A549 (cell line): ENCODE measurements around the gene MT3. TPM values are rescaled to one million over a fixed set of nuclear protein-coding genes. Genes with fewer than 3 reads are reported as not detected.

ENCODE experiments used
- ATAC-seq, 2 experiments: fragments of 200-7000 bp in 1 of 2; fragments of >200 bp in 1 of 2; cut with Nextera tagmentation in 1 of 2; cut with Tn5 transposase in 1 of 2; 3 replicates each; pipeline versions ENCODE4 v1.8.0 to v1.9.1; 2018 to 2020; ENCODE audit warnings: mild to moderate bottlenecking in 1 of 2, moderate library complexity in 1 of 2
- CTCF ChIA-PET: fragments of 300-600 bp; sonication (Branson Sonifier 250); formaldehyde crosslinking; extraction: SDS; loops from one replicate; lab custom pipeline; 2021; ENCODE audit warnings: antibody characterized with exemption, inconsistent platforms; lab: Yijun Ruan, JAX
- POLR2A ChIA-PET: fragments of 350-600 bp; formaldehyde crosslinking; extraction: SDS; loops from one replicate; lab custom pipeline; 2021; ENCODE audit warnings: antibody characterized with exemption, inconsistent platforms; lab: Yijun Ruan, JAX
- DNase-seq, 2 experiments: peaks; one replicate each; pipeline versions ENCODE4 v3.0.0 to v3.0.0-alpha.2; 2011 to 2016; ENCODE audit warnings: low read depth in 1 of 2, low spot score in 1 of 2
- FAIRE-seq: peaks from 2 replicates; lab custom pipeline; 2011; peaks lifted over from hg19 to GRCh38; lab: Jason Lieb, UNC
- H3K27ac ChIP-seq, 2 experiments: fragments of >200 bp; sonication (Bioruptor Twin); formaldehyde crosslinking; 3 replicates each; pipeline ENCODE4 v1.5.1; 2016 to 2017
- H3K4me1 ChIP-seq: fragments of >200 bp; sonication (Bioruptor Twin); formaldehyde crosslinking; 3 replicates; pipeline ENCODE4 v1.6.1; 2016
- H3K4me2 ChIP-seq: fragments of >200 bp; sonication (Bioruptor Twin); formaldehyde crosslinking; 3 replicates; pipeline ENCODE4 v1.6.1; 2016
- H3K4me3 ChIP-seq: fragments of >200 bp; sonication (Bioruptor Twin); formaldehyde crosslinking; 3 replicates; pipeline ENCODE4 v1.5.1; 2016
- H3K9me3 ChIP-seq: fragments of >200 bp; sonication (Bioruptor Twin); formaldehyde crosslinking; 3 replicates; pipeline ENCODE4 v1.6.1; 2016
- BHLHE40 ChIP-seq: IDR thresholded peaks from 2 replicates; pipeline ENCODE4 v1.6.1; 2012; ENCODE audit warnings: low read depth, low read length, inconsistent platforms
- CBX2 ChIP-seq: fragments of 200-600 bp; sonication (generic); IDR thresholded peaks from 2 replicates; pipeline ENCODE4 v1.6.1; 2016; ENCODE audit warnings: low read depth, mild to moderate bottlenecking, borderline replicate concordance
- FOSL2 ChIP-seq, 2 experiments: fragments of 450-650 bp in 1 of 2; fragments of >200 bp in 1 of 2; sonication (Bioruptor Twin) in 1 of 2; formaldehyde crosslinking; IDR thresholded peaks; 2 replicates each; pipeline versions ENCODE4 v1.5.0 to v1.6.1; 2016 to 2020; ENCODE audit warnings: mild to moderate bottlenecking in 1 of 2, moderate library complexity in 1 of 2
- FOXS1 ChIP-seq: fragments of 250-450 bp; sonication (Bioruptor Pico); IDR thresholded peaks from 2 replicates; pipeline ENCODE4 v1.5.0; 2020; ENCODE audit warnings: mild to moderate bottlenecking, moderate library complexity
- HEYL ChIP-seq: fragments of 250-450 bp; sonication (Bioruptor Pico); IDR thresholded peaks from 2 replicates; pipeline ENCODE4 v1.8.0; 2021; ENCODE audit warnings: mild to moderate bottlenecking, moderate library complexity
- HOXA7 ChIP-seq: fragments of 250-450 bp; sonication (Bioruptor Pico); IDR thresholded peaks from 2 replicates; pipeline ENCODE4 v1.5.0; 2020; ENCODE audit warnings: mild to moderate bottlenecking, moderate library complexity
- JUNB ChIP-seq: fragments of >200 bp; sonication (Bioruptor Twin); formaldehyde crosslinking; IDR thresholded peaks from 2 replicates; pipeline ENCODE4 v1.6.1; 2016
- KDM1A ChIP-seq: fragments of 200-600 bp; sonication (generic); IDR thresholded peaks from 2 replicates; pipeline ENCODE4 v1.6.1; 2016; ENCODE audit warnings: low read depth, mild to moderate bottlenecking
- MAFK ChIP-seq: fragments of 450-650 bp; IDR thresholded peaks from 2 replicates; pipeline ENCODE4 v1.6.1; 2014; ENCODE audit not compliant: partially characterized antibody
- MAZ ChIP-seq: fragments of 150-350 bp; IDR thresholded peaks from 2 replicates; pipeline ENCODE4 v1.6.1; 2014; ENCODE audit warnings: antibody characterized with exemption, low read depth, low read length, borderline replicate concordance
- NR3C1 ChIP-seq: fragments of >200 bp; sonication (Bioruptor Twin); formaldehyde crosslinking; IDR thresholded peaks from 3 replicates; pipeline ENCODE4 v1.6.1; 2017
- PHF8 ChIP-seq: fragments of 200-600 bp; sonication (generic); IDR thresholded peaks from 2 replicates; pipeline ENCODE4 v1.6.1; 2016; ENCODE audit warnings: low read depth, mild to moderate bottlenecking, antibody characterized with exemption, moderate library complexity, borderline replicate concordance
- POLR2A ChIP-seq: IDR thresholded peaks from 2 replicates; pipeline ENCODE4 v1.6.1; 2012; ENCODE audit warnings: mild to moderate bottlenecking, low read length
- RAD21 ChIP-seq, 2 experiments: fragments of >200 bp in 1 of 2; sonication (Bioruptor Twin) in 1 of 2; formaldehyde crosslinking in 1 of 2; IDR thresholded peaks in 1 of 2; conservative IDR thresholded peaks in 1 of 2; 2 replicates in 1 of 2; 3 replicates in 1 of 2; pipeline ENCODE4 v1.6.1; 2012 to 2018; ENCODE audit warnings: inconsistent platforms in 1 of 2
- RARB ChIP-seq: fragments of 250-450 bp; sonication (Bioruptor Pico); IDR thresholded peaks from 2 replicates; pipeline ENCODE4 v1.8.0; 2021; ENCODE audit warnings: mild to moderate bottlenecking, moderate library complexity
- ZC3H11A ChIP-seq: fragments of 450-650 bp; IDR thresholded peaks from 2 replicates; pipeline ENCODE4 v1.6.1; 2014; ENCODE audit warnings: antibody characterized with exemption, mild to moderate bottlenecking
- ZFP36 ChIP-seq: fragments of 450-650 bp; IDR thresholded peaks from 2 replicates; pipeline ENCODE4 v1.6.1; 2014; ENCODE audit warnings: borderline replicate concordance; ENCODE audit not compliant: partially characterized antibody
- WGBS: methylation state at CpG from one replicate; pipeline ENCODE4 v1.1.6; 2017; ENCODE audit errors: missing lambda C conversion rate; 5-methylcytosine and 5-hydroxymethylcytosine counted together
- polyA plus RNA-seq, 4 experiments: library from polyadenylated mRNA; depleted of rRNA in 3 of 4; stranded (reverse); fragments of >200 nt; fragmentation: RNase III in 1 of 4; extraction: RNeasy Plus Mini Kit Qiagen cat#74134 plus additional on column Dnase treatment in 1 of 4; gene quantifications; 2 replicates in 3 of 4; 3 replicates in 1 of 4; pipeline ENCODE4 v1.2.3, GENCODE V29; 2011 to 2017
- TF ChIP-seq, protein P1 (sequence below): IDR thresholded peaks from 2 replicates; pipeline ENCODE4 v1.6.1; 2012; ENCODE audit warnings: low read depth, borderline replicate concordance
- TF ChIP-seq, protein P2 (sequence below): fragments of >200 bp; sonication (Bioruptor Twin); formaldehyde crosslinking; IDR thresholded peaks from 3 replicates; pipeline ENCODE4 v1.5.1; 2016
- TF ChIP-seq, protein P3 (sequence below): IDR thresholded peaks from 2 replicates; pipeline ENCODE4 v1.6.1; 2012

Gene MT3
- polyA plus RNA-seq, 2 of the 4 experiments (the other 2 are of a cell fraction): 0.16 to 0.21 TPM

DNA sequence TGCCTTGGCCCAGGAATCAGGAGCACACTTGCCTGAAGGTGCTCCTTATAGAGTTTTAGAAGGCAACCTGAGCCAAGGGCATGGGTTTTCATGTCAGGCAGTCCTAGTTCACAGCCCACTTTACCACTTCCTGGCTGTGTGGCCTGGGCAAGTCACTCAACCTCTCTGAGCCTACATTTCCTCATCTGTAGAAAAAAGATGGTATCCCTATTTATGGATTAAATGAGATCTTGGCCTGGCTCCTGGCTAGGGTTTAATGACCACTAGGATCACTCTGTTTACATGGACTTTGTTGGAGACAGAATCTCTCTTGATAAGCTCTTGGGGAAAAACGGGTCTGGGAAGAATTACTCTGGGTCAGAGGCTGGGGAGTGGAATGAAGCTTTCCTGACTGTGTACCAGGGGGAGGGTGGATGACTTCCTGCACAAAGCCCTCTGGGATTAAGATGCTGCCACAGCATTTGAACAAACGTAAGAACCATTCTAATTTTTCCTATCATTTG lies 21.3 kb downstream of the MT3 start:
- no peak for DNase-seq
- ChIA-PET CTCF (interaction anchor here (0.6 to 19.7 kb wide), 11 partner anchors 10 to 184 kb away, joined by 3 to 340 read pairs (median 3); partner anchors contain the start of genes MT1A, MT1B, MT1E and MT1F), POLR2A (interaction anchor here (3.1 to 10.8 kb wide), 3 partner anchors 13 to 73 kb away, joined by 23 to 185 read pairs (median 33); partner anchors contain the start of gene MT1X)
- Histone ChIP-seq H3K4me3 (no peak overlapping the region), H3K4me1 (peaks cover 70% of the 10 kb centered on the region), H3K27ac (peak overlapping the region; percentile 93 to 96), H3K4me2 (peak overlapping the region; percentile 81), H3K9me3 (no peaks in the 10 kb centered on the region)
- no peak for FAIRE-seq
- ATAC-seq: no peak
- TF ChIP-seq KDM1A (peak; percentile 73; the same call in 1 of the 2 replicates), ZFP36 (peak; percentile 70), FOXS1 (CRISPR knock-in tag) (no peak)
- 75% methylated on average over 2 of the region's 2 CpGs for WGBS

DNA sequence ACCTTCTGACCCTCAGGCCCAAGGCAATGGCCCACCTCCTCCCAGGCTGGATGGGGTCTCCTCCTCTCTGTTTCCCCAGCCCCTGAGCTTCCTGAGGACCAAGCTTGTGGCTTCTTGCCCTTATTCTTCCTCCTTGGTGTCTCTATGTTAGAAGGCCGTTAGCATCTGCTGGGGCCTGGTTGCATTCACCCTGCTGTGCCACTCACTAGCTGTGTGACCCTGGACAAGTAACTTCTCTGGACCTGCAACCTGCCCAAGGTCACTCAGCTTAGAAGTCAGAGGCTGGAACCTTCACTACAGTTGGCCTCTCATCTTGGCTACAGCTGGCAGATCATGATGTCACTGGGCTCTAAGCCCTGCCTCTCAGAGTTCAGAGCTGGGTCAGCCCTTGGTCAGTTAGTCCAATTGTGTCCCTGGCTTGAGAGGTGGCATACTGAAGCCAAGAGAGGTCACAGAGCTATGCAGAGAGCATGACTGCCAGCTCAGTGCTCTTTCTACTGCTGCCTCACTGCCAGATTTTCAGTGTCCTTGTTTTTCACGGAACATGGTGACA lies 22.0 kb downstream of the MT3 start:
- no peaks in the 10 kb centered on the region for H3K9me3 ChIP-seq
- WGBS: 70% methylated on average over 2 of the region's 2 CpGs
- FAIRE-seq: no peak
- H3K27ac ChIP-seq: peak overlapping the region; percentile 93 to 96
- peak in 1 of 2 experiments; percentile 36 for DNase-seq
- no peak for TF ChIP-seq NR3C1
- no peak for TF ChIP-seq PHF8
- no peak for TF ChIP-seq MAZ
- TF ChIP-seq HOXA7 (CRISPR knock-in tag): no peak
- TF ChIP-seq HEYL: no peak
- TF ChIP-seq, protein P1, sequence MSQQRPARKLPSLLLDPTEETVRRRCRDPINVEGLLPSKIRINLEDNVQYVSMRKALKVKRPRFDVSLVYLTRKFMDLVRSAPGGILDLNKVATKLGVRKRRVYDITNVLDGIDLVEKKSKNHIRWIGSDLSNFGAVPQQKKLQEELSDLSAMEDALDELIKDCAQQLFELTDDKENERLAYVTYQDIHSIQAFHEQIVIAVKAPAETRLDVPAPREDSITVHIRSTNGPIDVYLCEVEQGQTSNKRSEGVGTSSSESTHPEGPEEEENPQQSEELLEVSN: no peak
- ATAC-seq: no peak
- no peak overlapping the region for H3K4me3 ChIP-seq
- POLR2A ChIA-PET: interaction anchor here (0.8 to 10.8 kb wide), 3 partner anchors 16 to 73 kb away, joined by 3 to 185 read pairs (median 33); partner anchors contain the start of gene MT1X
- peak overlapping the region; percentile 81 for H3K4me2 ChIP-seq
- CTCF ChIA-PET: interaction anchor here (0.6 to 19.7 kb wide), 9 partner anchors 10 to 184 kb away, joined by 3 to 340 read pairs (median 4); partner anchors contain the start of genes MT1A, MT1B and MT1F
- H3K4me1 ChIP-seq: peaks cover 63% of the 10 kb centered on the region

DNA sequence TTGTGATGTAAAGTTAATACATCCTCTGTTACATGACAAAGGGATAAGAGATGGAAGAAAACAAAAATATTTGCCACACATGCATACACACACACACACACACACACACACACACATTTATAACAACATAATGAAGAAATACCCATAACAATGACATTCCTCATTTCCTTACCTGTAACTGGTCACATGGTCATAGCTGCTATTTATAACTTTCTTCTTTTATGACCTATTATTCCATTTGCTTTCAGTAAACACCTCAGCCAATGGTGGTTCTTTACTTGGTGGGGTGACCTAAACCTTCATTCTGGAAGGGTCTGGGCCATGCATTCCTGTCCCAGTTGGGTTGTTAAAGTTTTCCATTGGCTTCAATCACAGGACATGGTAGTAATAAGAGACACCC lies 24.4 kb downstream of the MT3 start:
- H3K4me1 ChIP-seq: peaks cover 46% of the 10 kb centered on the region
- peak overlapping the region; percentile 38; the same call in 1 of the 3 replicates for H3K4me2 ChIP-seq
- POLR2A ChIA-PET: no interaction called here
- no peak overlapping the region for H3K4me3 ChIP-seq
- TF ChIP-seq KDM1A (no peak), RARB (no peak)
- CTCF ChIA-PET: interaction anchor here (1.5 to 19.7 kb wide), 4 partner anchors 10 to 88 kb away, joined by 3 to 340 read pairs (median 8); partner anchors contain the start of genes MT1A, MT1B and MT1F
- DNase-seq (no peak), ATAC-seq (no peak), FAIRE-seq (no peak)
- H3K9me3 ChIP-seq: no peaks in the 10 kb centered on the region
- peak overlapping the region in 1 of 2 experiments; percentile 7; a peak in 3 of 6 replicates for H3K27ac ChIP-seq

DNA sequence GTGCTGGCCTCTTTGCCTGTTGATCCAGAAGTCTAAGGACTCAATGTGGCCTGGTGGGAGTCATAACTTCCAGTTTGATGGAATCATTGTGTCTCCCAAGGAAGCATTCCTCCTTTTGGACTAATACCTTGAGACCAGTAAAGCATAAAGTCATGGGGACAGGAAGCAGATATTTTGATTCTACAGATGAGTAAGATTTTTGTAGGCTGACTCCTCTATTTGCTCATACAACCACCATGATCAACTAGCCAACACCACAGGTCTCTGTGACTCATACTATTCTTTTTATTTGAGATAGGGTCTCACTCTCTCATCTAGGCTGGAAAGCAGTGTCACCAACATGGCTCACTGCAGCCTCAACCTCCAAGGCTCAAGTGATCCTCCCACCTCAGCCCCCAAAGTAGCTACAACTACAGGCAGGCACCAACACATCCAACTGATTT lies 25.2 kb downstream of the MT3 start:
- Histone ChIP-seq H3K4me2 (peak overlapping the region; percentile 38), H3K9me3 (no peaks in the 10 kb centered on the region), H3K27ac (peak overlapping the region; percentile 7 to 47), H3K4me1 (peaks cover 46% of the 10 kb centered on the region), H3K4me3 (no peak overlapping the region)
- CTCF ChIA-PET: interaction anchor here (4.6 to 19.7 kb wide), 2 partner anchors 8 to 31 kb away, joined by 14 to 340 read pairs; partner anchors contain the start of genes MT1A, MT1B and MT1F
- DNase-seq: peak in 1 of 2 experiments; percentile 37
- peak; percentile 50 for TF ChIP-seq FOSL2 (IDR thresholded peaks at IDR 0.05)
- peak; percentile 65 for TF ChIP-seq FOSL2 (CRISPR knock-in tag; IDR thresholded peaks at IDR 0.05)
- TF ChIP-seq ZC3H11A: no peak
- TF ChIP-seq PHF8: no peak
- no peak for TF ChIP-seq POLR2A
- TF ChIP-seq MAZ: no peak
- no peak for TF ChIP-seq NR3C1
- TF ChIP-seq, protein P2, sequence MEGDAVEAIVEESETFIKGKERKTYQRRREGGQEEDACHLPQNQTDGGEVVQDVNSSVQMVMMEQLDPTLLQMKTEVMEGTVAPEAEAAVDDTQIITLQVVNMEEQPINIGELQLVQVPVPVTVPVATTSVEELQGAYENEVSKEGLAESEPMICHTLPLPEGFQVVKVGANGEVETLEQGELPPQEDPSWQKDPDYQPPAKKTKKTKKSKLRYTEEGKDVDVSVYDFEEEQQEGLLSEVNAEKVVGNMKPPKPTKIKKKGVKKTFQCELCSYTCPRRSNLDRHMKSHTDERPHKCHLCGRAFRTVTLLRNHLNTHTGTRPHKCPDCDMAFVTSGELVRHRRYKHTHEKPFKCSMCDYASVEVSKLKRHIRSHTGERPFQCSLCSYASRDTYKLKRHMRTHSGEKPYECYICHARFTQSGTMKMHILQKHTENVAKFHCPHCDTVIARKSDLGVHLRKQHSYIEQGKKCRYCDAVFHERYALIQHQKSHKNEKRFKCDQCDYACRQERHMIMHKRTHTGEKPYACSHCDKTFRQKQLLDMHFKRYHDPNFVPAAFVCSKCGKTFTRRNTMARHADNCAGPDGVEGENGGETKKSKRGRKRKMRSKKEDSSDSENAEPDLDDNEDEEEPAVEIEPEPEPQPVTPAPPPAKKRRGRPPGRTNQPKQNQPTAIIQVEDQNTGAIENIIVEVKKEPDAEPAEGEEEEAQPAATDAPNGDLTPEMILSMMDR: no peak
- TF ChIP-seq CBX2: no peak
- TF ChIP-seq MAFK: no peak
- TF ChIP-seq, protein P1: no peak
- no peak for TF ChIP-seq RAD21 (conservative IDR thresholded peaks at IDR 0.05 in 1 of 2, IDR thresholded peaks at IDR 0.05 in 1 of 2)
- TF ChIP-seq JUNB: peak; percentile 39
- TF ChIP-seq BHLHE40: no peak
- TF ChIP-seq, protein P3, sequence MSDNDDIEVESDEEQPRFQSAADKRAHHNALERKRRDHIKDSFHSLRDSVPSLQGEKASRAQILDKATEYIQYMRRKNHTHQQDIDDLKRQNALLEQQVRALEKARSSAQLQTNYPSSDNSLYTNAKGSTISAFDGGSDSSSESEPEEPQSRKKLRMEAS: no peak
- POLR2A ChIA-PET: interaction anchor here (1.4 kb wide), 1 partner anchor 8 kb away, joined by 4 read pairs; no protein-coding TSS in a partner anchor
- no peak for FAIRE-seq
- ATAC-seq: peak in 1 of 2 experiments; percentile 24; a peak in 2 of 6 replicates
